ENCODE results near the gene CCDC187.

CCDC187 gene

DNA sequence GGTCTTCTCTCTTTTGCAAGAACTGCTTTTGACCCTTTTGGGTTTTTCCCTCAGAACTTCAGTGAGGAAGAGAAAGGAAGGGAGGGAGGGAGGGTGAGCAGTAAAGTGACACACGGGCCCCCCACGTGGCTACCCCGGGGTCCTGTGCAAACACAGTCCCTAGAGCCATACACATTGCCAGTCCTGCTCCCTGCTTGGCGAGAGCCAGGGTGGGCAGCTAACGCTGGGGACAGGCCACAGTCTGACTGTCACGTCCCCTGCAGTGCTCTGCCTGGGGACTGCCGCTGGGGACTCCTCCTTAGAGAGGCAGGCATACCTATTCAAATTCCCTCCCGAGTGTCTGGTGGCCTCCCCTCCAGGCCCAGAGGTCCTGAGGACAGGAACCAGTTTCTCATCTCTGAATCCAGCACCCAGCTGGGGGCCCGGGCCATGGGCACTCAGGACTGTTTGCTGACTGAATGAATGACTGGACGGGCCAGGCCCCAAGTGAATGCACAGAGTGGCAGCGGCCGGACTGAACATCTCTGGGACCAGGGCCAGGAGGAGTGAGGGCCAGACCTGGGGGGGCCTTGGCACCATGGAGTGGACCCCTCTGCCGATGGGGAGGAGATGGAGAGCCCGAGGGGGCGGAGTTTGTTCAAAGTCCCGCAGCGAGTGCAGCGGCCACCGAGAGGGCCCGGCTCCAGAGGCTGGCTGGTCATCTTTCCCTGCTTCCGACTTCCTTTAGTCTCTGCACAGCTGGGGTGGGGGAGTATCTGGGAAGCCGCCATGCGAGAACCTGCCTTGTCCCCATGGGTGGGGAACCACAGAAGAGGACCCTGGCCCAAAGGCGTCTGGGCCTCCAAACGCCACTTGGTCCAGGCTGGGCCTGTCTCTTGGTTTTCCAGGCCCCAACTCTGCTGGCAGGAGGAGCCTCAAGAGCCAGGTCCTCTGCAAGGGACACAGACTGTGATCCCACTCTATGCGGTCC lies 5.8 kb downstream of the CCDC187 start:
- DNase-seq (ENCODE audit: extremely low read depth, low read depth), result no peak
- H3K4me3 ChIP-seq (replicated peaks; ENCODE audit: low read depth, low read length), result no peak overlapping the region
- TF ChIP-seq CTCF (IDR thresholded peaks at IDR 0.05; ENCODE audit: low read depth, low read length, missing control alignments), result no peak

DNA sequence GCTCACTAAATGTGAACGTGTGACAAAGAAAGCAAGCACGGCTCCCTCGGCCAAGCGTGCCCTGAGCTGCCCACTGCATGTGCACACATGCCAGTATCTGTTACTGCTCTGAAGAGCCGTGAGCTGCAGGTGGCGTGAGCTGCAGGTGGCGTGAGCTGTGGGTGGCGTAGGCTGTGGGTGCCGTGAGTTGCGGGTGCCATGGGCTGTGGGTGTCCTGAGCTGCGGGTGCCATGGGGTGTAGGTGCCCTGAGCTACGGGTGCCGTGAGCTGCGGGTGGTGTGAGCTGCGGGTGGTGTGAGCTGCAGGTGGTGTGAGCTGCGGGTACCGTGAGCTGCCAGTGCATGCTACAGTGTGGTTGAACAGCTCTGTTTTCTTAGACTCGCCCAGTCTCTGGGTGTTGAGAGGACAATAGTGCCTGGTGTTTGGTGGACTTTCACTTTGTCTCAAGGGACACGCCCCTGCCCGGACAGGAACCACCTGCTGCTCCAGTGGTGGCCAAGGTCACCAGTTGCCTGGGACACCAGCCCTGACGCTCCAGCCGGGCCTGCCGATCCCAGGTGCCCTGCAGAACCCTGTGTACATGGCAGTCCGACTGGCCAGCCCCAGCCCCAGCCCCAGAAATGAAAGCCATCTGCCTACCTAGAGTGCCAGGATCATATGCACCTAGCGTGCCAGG lies 6.7 kb downstream of the CCDC187 start:
- DNase-seq (ENCODE audit: extremely low read depth, low read depth), result no peak
- TF ChIP-seq CTCF (IDR thresholded peaks at IDR 0.05; ENCODE audit: low read depth, low read length, missing control alignments), result no peak
- no peak overlapping the region for H3K4me3 ChIP-seq (replicated peaks; ENCODE audit: low read depth, low read length)

DNA sequence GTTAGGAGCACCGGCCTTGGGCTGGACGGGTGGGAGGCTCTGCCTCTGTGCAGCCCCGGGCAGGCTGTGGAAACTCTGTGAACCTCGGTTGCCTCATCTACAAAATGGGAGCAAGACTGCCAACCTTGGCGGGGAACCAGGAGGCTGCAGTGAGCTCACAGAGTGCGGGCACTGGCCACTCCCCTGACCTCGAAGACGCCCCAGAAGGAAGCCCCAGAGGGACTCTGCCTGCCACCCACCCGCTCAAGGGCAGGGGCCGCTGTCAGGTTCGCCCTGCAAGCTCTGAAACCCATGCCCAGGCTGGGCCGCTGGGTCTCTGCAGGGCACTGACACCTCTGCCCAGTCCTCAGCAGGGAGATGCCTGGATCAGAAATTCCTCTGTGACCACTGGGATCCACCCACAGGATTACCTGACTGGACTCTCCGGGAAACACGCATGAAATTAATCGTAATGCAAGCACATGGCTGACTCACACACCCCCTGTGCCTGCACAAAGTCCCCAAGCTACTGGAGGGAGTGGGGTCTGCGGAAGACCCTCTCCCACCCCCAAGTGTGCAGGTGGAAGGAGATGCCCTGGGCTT lies 7.4 kb downstream of the CCDC187 start:
- DNase-seq (ENCODE audit: extremely low read depth, low read depth), result no peak
- no peak overlapping the region for H3K4me3 ChIP-seq (replicated peaks; ENCODE audit: low read depth, low read length)
- no peak for TF ChIP-seq CTCF (IDR thresholded peaks at IDR 0.05; ENCODE audit: low read depth, low read length, missing control alignments)

- no peak for DNase-seq (ENCODE audit: extremely low read depth, low read depth)
- no peak overlapping the region for H3K4me3 ChIP-seq (replicated peaks; ENCODE audit: low read depth, low read length)
- TF ChIP-seq CTCF (IDR thresholded peaks at IDR 0.05; ENCODE audit: low read depth, low read length, missing control alignments), result no peak
These were observed 8.1 kb downstream of the CCDC187 start for GRCh38 chr9:136295542-136296433.

DNA sequence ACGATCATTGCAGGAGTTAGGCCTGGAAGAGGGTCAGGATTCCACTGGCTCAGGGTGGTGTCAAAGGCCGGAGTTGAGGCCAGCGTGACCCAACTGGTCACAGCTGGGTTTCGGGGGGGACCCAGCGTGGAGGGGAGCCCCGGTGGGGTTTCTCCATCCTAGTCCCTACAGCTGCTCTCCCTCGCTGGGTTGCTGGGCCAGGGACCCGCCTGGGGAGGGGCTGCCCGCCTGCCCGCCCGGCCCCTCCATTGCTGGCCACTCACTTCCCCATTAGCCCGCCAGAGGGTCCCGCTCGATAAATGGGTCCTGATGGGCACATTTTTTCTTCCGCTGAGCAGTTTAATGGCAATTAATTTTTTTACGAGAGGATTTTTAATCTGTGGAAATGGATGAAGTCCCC lies 8.8 kb downstream of the CCDC187 start:
- H3K4me3 ChIP-seq (replicated peaks; ENCODE audit: low read depth, low read length), result no peak overlapping the region
- no peak for TF ChIP-seq CTCF (IDR thresholded peaks at IDR 0.05; ENCODE audit: low read depth, low read length, missing control alignments)
- no peak for DNase-seq (ENCODE audit: extremely low read depth, low read depth)

GRCh38 chr9:136294437-136294836 lies 9.5 kb downstream of the CCDC187 start:
- DNase-seq (ENCODE audit: extremely low read depth, low read depth), result no peak
- no peak for TF ChIP-seq CTCF (IDR thresholded peaks at IDR 0.05; ENCODE audit: low read depth, low read length, missing control alignments)
- H3K4me3 ChIP-seq (replicated peaks; ENCODE audit: low read depth, low read length), result no peak overlapping the region

Data from HFF-Myc (cell line).